Measurements from ENCODE around the gene CCDC9. TPM values are rescaled to one million over a fixed set of nuclear protein-coding genes. Genes with fewer than 3 reads are reported as not detected.

CCDC9 gene
- total and polyA plus RNA-seq, 2 experiments from 2014 or later = 21.9 to 22.5 TPM

- no peak overlapping the region for H3K4me3 ChIP-seq
- H3K9me3 ChIP-seq (ENCODE audit: low read depth) = no peaks in the 10 kb centered on the region
- no peak overlapping the region for H3K27ac ChIP-seq
- H3K36me3 ChIP-seq = peaks cover 6% of the 10 kb centered on the region
- no peak for TF ChIP-seq CTCF (IDR thresholded peaks at IDR 0.05; ENCODE audit: low read depth, low read length)
- H3K4me1 ChIP-seq (ENCODE audit: low read depth) = peaks cover 5% of the 10 kb centered on the region
- no peak for DNase-seq (ENCODE audit: low read depth in 1 of 2, low spot score in 1 of 2)
- H3K27me3 ChIP-seq = no peaks in the 10 kb centered on the region
Measured at GRCh38 chr19:47221080-47221841, 35.1 kb upstream of the CCDC9 start.

- Histone ChIP-seq H3K36me3 (peaks cover 6% of the 10 kb centered on the region), H3K9me3 (ENCODE audit: low read depth) (no peaks in the 10 kb centered on the region), H3K4me1 (ENCODE audit: low read depth) (peaks cover 11% of the 10 kb centered on the region), H3K27ac (no peak overlapping the region), H3K27me3 (no peaks in the 10 kb centered on the region), H3K4me3 (no peak overlapping the region)
- TF ChIP-seq CTCF (IDR thresholded peaks at IDR 0.05; ENCODE audit: low read depth, low read length) = no peak
- DNase-seq (ENCODE audit: low read depth in 1 of 2, low spot score in 1 of 2) = no peak
Measured at GRCh38 chr19:47221890-47222289, 34.4 kb upstream of the CCDC9 start.

DNA sequence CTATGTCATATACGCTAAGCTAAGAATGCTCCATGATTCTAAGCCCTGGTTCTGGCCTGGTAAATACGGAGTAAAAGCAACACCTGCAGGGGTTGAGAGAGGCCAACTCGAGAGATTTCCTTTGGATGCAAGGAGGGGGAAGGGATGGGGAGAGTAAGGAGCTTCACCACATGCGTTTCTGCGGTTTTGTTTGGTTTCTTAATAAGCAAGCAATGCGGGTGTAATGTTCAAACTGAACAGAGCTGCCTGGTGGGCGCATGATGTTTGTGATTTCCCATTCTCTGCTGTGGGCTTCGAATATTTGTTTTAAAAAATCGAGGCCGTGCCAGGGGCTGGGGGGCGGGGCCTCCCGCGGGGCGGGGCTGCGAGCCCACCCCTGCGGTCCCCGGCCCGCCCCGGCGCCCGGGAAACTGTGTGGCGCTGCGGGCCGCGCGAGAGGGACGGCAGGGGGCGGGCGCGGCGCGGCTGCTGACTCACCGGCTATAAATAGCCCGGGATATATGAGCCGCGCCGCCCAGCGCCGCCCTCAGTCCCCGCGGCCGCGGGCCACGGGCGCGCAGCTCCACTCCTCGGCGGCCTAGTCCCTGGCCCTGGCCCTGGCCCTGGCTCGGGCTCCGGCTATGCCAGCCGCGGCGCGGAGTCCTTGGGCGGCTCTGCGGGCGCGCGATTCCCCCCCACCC is 30.4 kb upstream of the CCDC9 start:
- Histone ChIP-seq H3K4me3 (peak overlapping the region; percentile 51), H3K9me3 (ENCODE audit: low read depth) (no peaks in the 10 kb centered on the region), H3K36me3 (peaks cover 6% of the 10 kb centered on the region), H3K27me3 (no peaks in the 10 kb centered on the region), H3K27ac (peak overlapping the region; percentile 95), H3K4me1 (ENCODE audit: low read depth) (peaks cover 20% of the 10 kb centered on the region)
- DNase-seq (ENCODE audit: low read depth in 1 of 2, low spot score in 1 of 2) = peak; percentile 93 to 96
- TF ChIP-seq CTCF (IDR thresholded peaks at IDR 0.05; ENCODE audit: low read depth, low read length) = peak; percentile 6

- Histone ChIP-seq H3K36me3 (no peaks in the 10 kb centered on the region), H3K27ac (peak overlapping the region; percentile 95), H3K4me3 (peak overlapping the region; percentile 51), H3K4me1 (ENCODE audit: low read depth) (peaks cover 20% of the 10 kb centered on the region), H3K27me3 (no peaks in the 10 kb centered on the region), H3K9me3 (ENCODE audit: low read depth) (no peaks in the 10 kb centered on the region)
- TF ChIP-seq CTCF (IDR thresholded peaks at IDR 0.05; ENCODE audit: low read depth, low read length) = no peak
- peak; percentile 32 to 80 for DNase-seq (ENCODE audit: low read depth in 1 of 2, low spot score in 1 of 2)
Measured at GRCh38 chr19:47226426-47227351, 29.6 kb upstream of the CCDC9 start.
